Activated CD8-positive, alpha-beta memory T cell treated with anti-CD3 and anti-CD28 coated beads, Interleukin-2, amount 50 U/mL, for 4 hours (primary cell): Measurements from ENCODE around the gene CAMK2B.

Experiments
- DNase-seq: peaks from one replicate; pipeline ENCODE4 v3.0.0-alpha.2; 2020

The CAMK2B gene

GRCh38 chr7:44329081-44329480, 3.7 kb upstream of the CAMK2B start:
- no peak for DNase-seq

GRCh38 chr7:44327981-44328380, 2.6 kb upstream of the CAMK2B start:
- no peak for DNase-seq

- no peak for DNase-seq
Observed at GRCh38 chr7:44326261-44327125, 1.1 kb upstream of the CAMK2B start.

- no peak for DNase-seq
Observed at GRCh38 chr7:44325811-44326241, 432 bp upstream of the CAMK2B start.

- no peak for DNase-seq
Observed at GRCh38 chr7:44324481-44325200, 753 bp downstream of the CAMK2B start.

GRCh38 chr7:44324204-44324480, 1.3 kb downstream of the CAMK2B start:
- DNase-seq = no peak

- no peak for DNase-seq
Observed at GRCh38 chr7:44323381-44324203, 1.8 kb downstream of the CAMK2B start.

GRCh38 chr7:44322631-44323363, 2.6 kb downstream of the CAMK2B start:
- no peak for DNase-seq

- DNase-seq = no peak
Observed at GRCh38 chr7:44321796-44322195, 3.6 kb downstream of the CAMK2B start.

- DNase-seq = no peak
Observed at GRCh38 chr7:44320794-44321371, 4.5 kb downstream of the CAMK2B start.

GRCh38 chr7:44320141-44320540, 5.3 kb downstream of the CAMK2B start:
- no peak for DNase-seq

GRCh38 chr7:44318332-44318731, 7.1 kb downstream of the CAMK2B start:
- no peak for DNase-seq

- no peak for DNase-seq
Observed at GRCh38 chr7:44315301-44315903, 10.0 kb downstream of the CAMK2B start.

- DNase-seq = no peak
Observed at GRCh38 chr7:44313621-44314031, 11.8 kb downstream of the CAMK2B start.

GRCh38 chr7:44313016-44313415, 12.4 kb downstream of the CAMK2B start:
- no peak for DNase-seq

GRCh38 chr7:44311561-44312495, 13.6 kb downstream of the CAMK2B start:
- no peak for DNase-seq

GRCh38 chr7:44310221-44310848, 15.1 kb downstream of the CAMK2B start:
- no peak for DNase-seq

GRCh38 chr7:44309271-44310091, 15.9 kb downstream of the CAMK2B start:
- DNase-seq = peak; percentile 38

- no peak for DNase-seq
Observed at GRCh38 chr7:44308596-44309270, 16.7 kb downstream of the CAMK2B start.
